WERI-Rb-1 (cell line): ENCODE results near the gene BTNL9.

Experiments
- DNase-seq: peaks from one replicate; pipeline ENCODE4 v3.0.0-alpha.2; 2020
- H3K27ac ChIP-seq: fragments of 250-450 bp; sonication (Bioruptor Pico); 2 replicates; pipeline ENCODE4 v1.5.1; 2020; ENCODE audit warnings: mild to moderate bottlenecking, moderate library complexity
- H3K27me3 ChIP-seq: fragments of 250-450 bp; sonication (Bioruptor Pico); 2 replicates; pipeline ENCODE4 v1.5.1; 2021; ENCODE audit warnings: mild to moderate bottlenecking, low read depth, moderate library complexity; ENCODE audit not compliant: insufficient read depth, severe bottlenecking
- H3K36me3 ChIP-seq: fragments of 250-450 bp; sonication (Bioruptor Pico); 2 replicates; pipeline ENCODE4 v1.5.1; 2020; ENCODE audit warnings: mild to moderate bottlenecking, moderate library complexity
- H3K4me3 ChIP-seq: 2 replicates; pipeline ENCODE4 v1.5.1; 2011; ENCODE audit warnings: low read depth, mild to moderate bottlenecking, control low read depth, low read length
- H3K9me3 ChIP-seq: fragments of 250-450 bp; sonication (Bioruptor Pico); 2 replicates; pipeline ENCODE4 v1.5.1; 2021; ENCODE audit warnings: mild to moderate bottlenecking, moderate library complexity; ENCODE audit not compliant: severe bottlenecking
- TF ChIP-seq, protein P1 (sequence below): IDR thresholded peaks from 2 replicates; pipeline ENCODE4 v1.5.1; 2011; ENCODE audit warnings: low read depth, mild to moderate bottlenecking, control low read depth, inconsistent platforms, low read length

Gene BTNL9

DNA sequence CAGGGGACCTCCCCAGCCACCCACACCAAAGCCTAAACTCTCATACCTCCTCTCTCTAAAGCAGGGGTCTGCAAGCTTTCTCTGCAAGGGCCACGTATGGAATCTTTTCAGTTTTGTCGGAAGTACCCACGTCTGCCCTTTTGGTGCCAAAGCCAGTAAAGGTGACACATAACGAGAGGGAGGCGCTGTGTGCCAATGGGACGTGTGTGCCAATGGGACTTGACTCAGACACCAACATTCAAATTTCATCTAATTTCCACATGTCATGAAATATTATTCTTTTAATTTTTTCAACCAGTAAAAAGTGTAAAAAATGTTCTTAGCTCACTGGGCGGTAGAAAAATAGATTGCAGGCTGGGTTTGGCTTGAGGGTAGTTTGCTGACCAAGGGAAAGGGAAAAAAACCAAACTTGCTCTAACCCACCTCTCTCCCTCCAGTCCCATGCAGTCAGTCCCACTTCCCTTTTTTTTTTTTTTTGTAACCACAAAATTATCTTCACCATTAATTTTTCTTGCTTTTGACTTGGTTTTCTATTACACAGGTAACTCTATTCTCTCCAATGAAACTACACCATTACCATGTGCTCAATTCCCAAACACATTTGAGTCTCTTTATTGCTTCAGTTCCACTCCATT is 65.4 kb downstream of the BTNL9 start:
- Histone ChIP-seq H3K9me3 (no peaks in the 10 kb centered on the region), H3K36me3 (no peaks in the 10 kb centered on the region), H3K27me3 (peaks cover 4% of the 10 kb centered on the region), H3K27ac (no peak overlapping the region), H3K4me3 (no peak overlapping the region)
- TF ChIP-seq, protein P1, sequence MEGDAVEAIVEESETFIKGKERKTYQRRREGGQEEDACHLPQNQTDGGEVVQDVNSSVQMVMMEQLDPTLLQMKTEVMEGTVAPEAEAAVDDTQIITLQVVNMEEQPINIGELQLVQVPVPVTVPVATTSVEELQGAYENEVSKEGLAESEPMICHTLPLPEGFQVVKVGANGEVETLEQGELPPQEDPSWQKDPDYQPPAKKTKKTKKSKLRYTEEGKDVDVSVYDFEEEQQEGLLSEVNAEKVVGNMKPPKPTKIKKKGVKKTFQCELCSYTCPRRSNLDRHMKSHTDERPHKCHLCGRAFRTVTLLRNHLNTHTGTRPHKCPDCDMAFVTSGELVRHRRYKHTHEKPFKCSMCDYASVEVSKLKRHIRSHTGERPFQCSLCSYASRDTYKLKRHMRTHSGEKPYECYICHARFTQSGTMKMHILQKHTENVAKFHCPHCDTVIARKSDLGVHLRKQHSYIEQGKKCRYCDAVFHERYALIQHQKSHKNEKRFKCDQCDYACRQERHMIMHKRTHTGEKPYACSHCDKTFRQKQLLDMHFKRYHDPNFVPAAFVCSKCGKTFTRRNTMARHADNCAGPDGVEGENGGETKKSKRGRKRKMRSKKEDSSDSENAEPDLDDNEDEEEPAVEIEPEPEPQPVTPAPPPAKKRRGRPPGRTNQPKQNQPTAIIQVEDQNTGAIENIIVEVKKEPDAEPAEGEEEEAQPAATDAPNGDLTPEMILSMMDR: no peak
- DNase-seq: no peak

DNA sequence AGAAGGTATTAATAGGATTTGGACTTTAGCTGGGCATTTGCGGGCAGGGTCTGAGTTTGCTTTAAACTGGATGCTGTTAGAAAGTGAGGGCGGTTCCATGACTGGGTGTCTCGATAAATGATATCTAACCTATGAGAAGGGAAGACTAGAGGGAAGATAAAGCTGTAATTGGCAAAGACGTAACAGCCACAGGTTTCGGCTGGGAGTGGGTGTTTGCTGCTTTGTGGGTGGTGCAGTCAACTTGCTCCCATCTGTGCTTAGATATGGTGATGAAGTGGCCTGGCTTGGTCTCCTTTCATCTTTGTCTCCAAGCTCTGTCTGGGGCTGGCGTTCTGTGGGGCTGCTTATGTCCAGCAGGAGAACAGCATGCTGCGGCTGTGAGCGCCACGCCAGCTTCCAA is 67.6 kb downstream of the BTNL9 start:
- Histone ChIP-seq H3K27me3 (peaks cover 11% of the 10 kb centered on the region), H3K27ac (no peak overlapping the region), H3K4me3 (no peak overlapping the region), H3K36me3 (no peaks in the 10 kb centered on the region), H3K9me3 (no peaks in the 10 kb centered on the region)
- TF ChIP-seq, protein P1: no peak
- DNase-seq: peak; percentile 11

DNA sequence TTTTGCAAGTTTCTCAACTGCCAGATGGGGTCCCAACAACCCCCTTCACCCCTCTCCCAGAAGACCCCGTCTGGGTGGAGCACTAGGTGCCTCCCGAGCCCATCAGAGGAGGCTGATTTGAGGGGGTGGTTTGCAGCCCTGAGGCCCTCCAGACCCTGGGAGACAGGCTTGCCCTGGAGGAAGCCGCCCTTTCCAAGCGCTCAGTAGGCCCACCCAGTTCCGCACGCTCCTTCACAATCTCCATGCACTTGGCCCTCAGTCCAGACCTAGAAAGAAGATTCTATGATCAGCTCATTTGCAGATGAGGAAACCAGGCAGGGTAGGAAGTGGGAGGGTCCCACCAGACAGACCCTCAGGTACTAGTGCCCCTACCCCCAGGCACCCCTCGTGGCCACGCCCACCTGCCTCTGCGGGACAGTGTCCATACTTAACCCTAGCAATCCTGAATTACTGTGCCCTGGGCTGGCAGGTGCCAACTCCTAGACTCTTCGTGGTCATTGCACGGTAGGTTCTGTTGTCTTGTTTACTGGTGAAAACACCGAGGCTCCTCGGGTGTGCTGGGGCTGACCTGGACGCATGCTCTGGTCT is 68.6 kb downstream of the BTNL9 start:
- TF ChIP-seq, protein P1: no peak
- Histone ChIP-seq H3K4me3 (no peak overlapping the region), H3K36me3 (no peaks in the 10 kb centered on the region), H3K27ac (no peak overlapping the region), H3K9me3 (no peaks in the 10 kb centered on the region), H3K27me3 (peaks cover 11% of the 10 kb centered on the region)
- DNase-seq: no peak

DNA sequence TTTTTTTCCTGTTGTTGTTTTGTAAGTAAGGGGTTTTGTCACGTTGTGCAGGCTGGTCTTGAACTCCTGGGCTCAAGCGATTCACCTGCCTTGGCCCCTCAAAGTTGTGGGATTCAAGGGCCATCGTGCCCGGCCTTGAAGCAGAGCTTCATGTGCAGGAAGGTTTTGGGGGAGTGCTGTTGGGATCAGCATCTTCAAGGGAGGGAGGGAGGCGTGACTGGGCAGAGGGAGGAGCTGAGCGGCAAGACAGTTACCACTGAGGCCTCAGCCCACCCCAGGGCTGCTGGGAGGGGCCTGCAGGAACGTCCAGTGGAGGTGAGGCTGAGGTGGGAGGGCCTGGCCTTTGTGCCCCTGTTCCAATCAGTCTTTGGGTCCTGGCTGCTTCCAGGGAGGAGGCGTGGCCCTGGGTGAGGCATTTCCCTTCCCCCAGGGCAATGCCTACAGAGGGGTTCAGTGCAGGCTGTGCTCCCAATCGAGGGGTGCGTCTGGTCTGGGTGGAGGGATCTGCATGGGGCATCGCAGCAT is 69.5 kb downstream of the BTNL9 start:
- no peaks in the 10 kb centered on the region for H3K36me3 ChIP-seq
- TF ChIP-seq, protein P1: no peak
- no peak for DNase-seq

DNA sequence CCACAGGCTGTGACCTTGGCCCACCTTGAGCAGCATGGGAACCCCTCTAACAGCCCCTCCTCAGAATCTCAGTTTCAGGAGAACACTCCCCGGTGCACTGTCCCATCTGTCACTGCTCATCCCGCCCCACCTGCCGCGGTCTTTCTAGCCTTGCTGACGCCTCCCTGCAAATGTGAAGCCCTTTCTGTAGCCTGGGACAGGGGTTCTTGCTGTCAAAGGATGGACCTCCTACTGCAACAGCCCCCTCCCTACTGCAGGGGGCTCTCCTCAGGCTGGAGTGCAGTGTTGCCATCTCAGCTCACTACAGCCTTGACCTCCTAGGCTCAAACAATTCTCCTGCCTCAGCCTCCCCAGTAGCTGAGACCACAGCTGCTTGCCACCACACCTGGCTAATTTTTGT is 70.9 kb downstream of the BTNL9 start:
- DNase-seq: no peak
- Histone ChIP-seq H3K27ac (no peak overlapping the region), H3K36me3 (no peaks in the 10 kb centered on the region), H3K9me3 (peaks cover 4% of the 10 kb centered on the region), H3K4me3 (no peak overlapping the region), H3K27me3 (peaks cover 23% of the 10 kb centered on the region)
- TF ChIP-seq, protein P1: no peak

More for the DNA sequence above, 69.5 kb downstream of the BTNL9 start:
- no peak overlapping the region for H3K27ac ChIP-seq
- no peak overlapping the region for H3K4me3 ChIP-seq
- H3K27me3 ChIP-seq: peaks cover 15% of the 10 kb centered on the region
- H3K9me3 ChIP-seq: peaks cover 4% of the 10 kb centered on the region
